ENCODE measurements around the gene PLPP3.

DNA sequence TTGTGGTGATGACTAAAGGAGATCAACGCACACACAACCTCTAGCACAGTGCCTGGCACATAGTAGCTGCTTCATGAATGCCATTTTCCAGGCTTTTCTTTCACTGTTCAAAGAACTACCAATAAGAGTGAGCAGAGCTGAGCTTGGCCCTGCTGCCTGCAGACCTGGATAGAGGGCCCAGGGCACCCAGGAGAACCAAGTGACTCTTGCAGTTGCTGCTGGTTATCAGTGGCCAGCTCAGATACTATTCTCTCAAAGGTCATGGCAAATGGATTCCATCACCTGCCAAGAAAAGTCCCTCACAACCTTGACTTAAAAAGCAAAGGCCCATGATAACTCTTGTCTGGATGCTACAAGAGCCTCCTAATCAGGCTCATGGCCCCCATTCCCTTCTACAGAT, 41.7 kb downstream of the PLPP3 start:
- TF ChIP-seq, protein P1, sequence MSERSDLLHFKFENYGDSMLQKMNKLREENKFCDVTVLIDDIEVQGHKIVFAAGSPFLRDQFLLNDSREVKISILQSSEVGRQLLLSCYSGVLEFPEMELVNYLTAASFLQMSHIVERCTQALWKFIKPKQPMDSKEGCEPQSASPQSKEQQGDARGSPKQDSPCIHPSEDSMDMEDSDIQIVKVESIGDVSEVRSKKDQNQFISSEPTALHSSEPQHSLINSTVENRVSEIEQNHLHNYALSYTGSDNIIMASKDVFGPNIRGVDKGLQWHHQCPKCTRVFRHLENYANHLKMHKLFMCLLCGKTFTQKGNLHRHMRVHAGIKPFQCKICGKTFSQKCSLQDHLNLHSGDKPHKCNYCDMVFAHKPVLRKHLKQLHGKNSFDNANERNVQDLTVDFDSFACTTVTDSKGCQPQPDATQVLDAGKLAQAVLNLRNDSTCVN (tag by site-specific recombination; optimal IDR thresholded peaks at IDR 0.05) = no peak
- TF ChIP-seq CTCF (tag by site-specific recombination; IDR thresholded peaks at IDR 0.05) = no peak

Measured in HEK293 (cell line).